Activated CD8-positive, alpha-beta T cell treated with anti-CD3 and anti-CD28 coated beads for 36 hours (primary cell): ENCODE data around the gene IFI27. TPM values are rescaled to one million over a fixed set of nuclear protein-coding genes. Genes with fewer than 3 reads are reported as not detected.

Experiments used
- ATAC-seq: fragments of 200-7000 bp; cut with Tn5 transposase; one replicate; pipeline ENCODE4 v1.10.0; 2021; ENCODE audit warnings: mild to moderate bottlenecking, moderate library complexity
- CTCF ChIA-PET: fragments of 350-600 bp; sonication (Branson Sonifier 250); formaldehyde crosslinking; loops from one replicate; lab custom pipeline; 2021; ENCODE audit warnings: antibody characterized with exemption; lab: Charles Lee
- POLR2A ChIA-PET: fragments of 350-600 bp; sonication (Branson Sonifier 250); formaldehyde crosslinking; loops from one replicate; lab custom pipeline; 2021; ENCODE audit warnings: antibody characterized with exemption; lab: Charles Lee
- DNase-seq: peaks from one replicate; pipeline ENCODE4 v3.0.0-alpha.2; 2020
- H3K27ac Mint-ChIP-seq: one replicate; pipeline ENCODE4 v1.8.0; 2021; ENCODE audit warnings: mild to moderate bottlenecking, mixed read lengths
- H3K27me3 Mint-ChIP-seq: one replicate; pipeline ENCODE4 v1.8.0; 2021; ENCODE audit warnings: mixed read lengths
- H3K36me3 Mint-ChIP-seq: one replicate; pipeline ENCODE4 v1.8.0; 2021; ENCODE audit warnings: low read depth, mixed read lengths
- H3K4me1 Mint-ChIP-seq: one replicate; pipeline ENCODE4 v1.8.0; 2021; ENCODE audit warnings: low read depth, mixed read lengths
- H3K4me3 Mint-ChIP-seq: one replicate; pipeline ENCODE4 v1.8.0; 2021; ENCODE audit warnings: mild to moderate bottlenecking, moderate library complexity, mixed read lengths
- H3K9me3 Mint-ChIP-seq: one replicate; pipeline ENCODE4 v1.8.0; 2021; ENCODE audit warnings: mixed read lengths
- intact Hi-C: fragments of 100-400 bp; cut with micrococcal nuclease; formaldehyde crosslinking; loops from one replicate; pipeline ENCODE4 v1.10.0; 2022
- total RNA-seq, 2 experiments: library from RNA; stranded (reverse); gene quantifications; one replicate each; pipeline ENCODE4 v1.2.3, GENCODE V29; 2021
- TF ChIP-seq, protein P1 (sequence below): fragments of 200-600 bp; IDR thresholded peaks from one replicate; pipeline ENCODE4 v1.8.0; 2022; ENCODE audit warnings: antibody characterized with exemption, mild to moderate bottlenecking

Gene IFI27
- total RNA-seq, 2 experiments from 2014 or later = 0.86 to 4.1 TPM

DNA sequence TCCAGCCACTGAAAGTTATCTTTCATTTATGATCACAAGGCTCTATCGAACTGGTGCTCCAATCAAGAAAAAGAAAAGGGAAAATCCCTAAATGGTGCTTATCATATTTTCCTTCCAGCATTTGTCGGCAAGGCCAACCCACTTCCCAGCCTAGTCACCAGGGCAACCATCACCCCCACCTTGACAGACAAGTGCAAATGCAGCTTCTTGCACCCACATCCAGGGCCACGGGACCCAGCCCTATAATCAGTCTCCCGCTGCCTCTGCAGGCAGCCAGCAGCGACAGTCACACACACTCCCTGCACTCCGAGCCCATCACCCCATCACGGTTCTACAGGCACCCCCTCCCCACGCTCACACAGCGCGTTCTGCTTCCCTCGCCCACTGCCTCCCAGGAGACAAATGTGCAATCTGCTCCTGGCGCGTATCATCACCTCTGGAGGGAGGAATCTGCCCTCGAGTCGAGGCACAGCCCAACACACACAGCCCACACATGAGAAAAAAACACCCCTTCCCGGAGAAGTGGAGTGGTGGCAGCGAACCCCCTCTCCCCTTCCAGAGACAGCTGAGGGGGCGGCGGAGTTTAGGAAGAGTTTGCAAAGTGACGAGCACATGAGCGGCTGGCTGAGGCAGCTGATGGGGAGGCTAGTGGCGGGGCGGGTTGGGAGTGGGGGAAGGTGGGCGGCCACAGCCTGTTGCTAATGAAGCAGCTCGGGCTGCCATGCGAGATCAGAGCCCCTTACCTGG, 54.3 kb downstream of the IFI27 start:
- ChIA-PET POLR2A (no interaction called here), CTCF (interaction anchor here (2.6 kb wide), 1 partner anchor 28 kb away, joined by 10 read pairs; no protein-coding TSS in a partner anchor)
- no peaks in the 10 kb centered on the region for H3K36me3 Mint-ChIP-seq
- peak; percentile 61 for ATAC-seq
- no peak overlapping the region for H3K4me3 Mint-ChIP-seq
- peak; percentile 49 for DNase-seq
- H3K9me3 Mint-ChIP-seq = no peaks in the 10 kb centered on the region
- intact Hi-C loops = no loop called here
- H3K27ac Mint-ChIP-seq = no peak overlapping the region
- H3K4me1 Mint-ChIP-seq = peaks cover 27% of the 10 kb centered on the region
- TF ChIP-seq, protein P1, sequence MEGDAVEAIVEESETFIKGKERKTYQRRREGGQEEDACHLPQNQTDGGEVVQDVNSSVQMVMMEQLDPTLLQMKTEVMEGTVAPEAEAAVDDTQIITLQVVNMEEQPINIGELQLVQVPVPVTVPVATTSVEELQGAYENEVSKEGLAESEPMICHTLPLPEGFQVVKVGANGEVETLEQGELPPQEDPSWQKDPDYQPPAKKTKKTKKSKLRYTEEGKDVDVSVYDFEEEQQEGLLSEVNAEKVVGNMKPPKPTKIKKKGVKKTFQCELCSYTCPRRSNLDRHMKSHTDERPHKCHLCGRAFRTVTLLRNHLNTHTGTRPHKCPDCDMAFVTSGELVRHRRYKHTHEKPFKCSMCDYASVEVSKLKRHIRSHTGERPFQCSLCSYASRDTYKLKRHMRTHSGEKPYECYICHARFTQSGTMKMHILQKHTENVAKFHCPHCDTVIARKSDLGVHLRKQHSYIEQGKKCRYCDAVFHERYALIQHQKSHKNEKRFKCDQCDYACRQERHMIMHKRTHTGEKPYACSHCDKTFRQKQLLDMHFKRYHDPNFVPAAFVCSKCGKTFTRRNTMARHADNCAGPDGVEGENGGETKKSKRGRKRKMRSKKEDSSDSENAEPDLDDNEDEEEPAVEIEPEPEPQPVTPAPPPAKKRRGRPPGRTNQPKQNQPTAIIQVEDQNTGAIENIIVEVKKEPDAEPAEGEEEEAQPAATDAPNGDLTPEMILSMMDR = no peak
- no peaks in the 10 kb centered on the region for H3K27me3 Mint-ChIP-seq

DNA sequence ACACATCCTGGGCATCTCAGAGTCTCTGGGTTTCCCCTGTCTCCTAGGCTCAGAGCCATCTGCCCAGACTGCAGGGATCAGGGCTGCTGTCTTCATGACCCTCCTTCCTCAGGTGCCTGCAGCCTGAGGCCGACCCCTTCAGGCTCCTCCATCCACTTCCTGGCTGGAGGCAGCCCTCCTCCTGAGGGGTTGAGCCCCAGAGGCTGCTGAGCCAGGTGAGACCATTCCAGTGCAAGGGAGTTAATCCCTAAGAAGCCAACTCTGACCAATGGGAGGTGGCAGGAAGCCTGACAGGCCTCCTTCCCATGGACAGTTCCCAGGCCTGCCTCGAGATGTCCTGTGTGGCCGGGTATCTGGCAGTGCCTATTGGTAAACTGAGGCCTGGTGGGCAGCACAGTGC, 55.2 kb downstream of the IFI27 start:
- intact Hi-C loops = no loop called here

More for the DNA sequence above, 55.2 kb downstream of the IFI27 start:
- TF ChIP-seq, protein P1 = no peak
- ATAC-seq = no peak
- Mint-ChIP-seq H3K9me3 (no peaks in the 10 kb centered on the region), H3K27me3 (no peaks in the 10 kb centered on the region), H3K36me3 (no peaks in the 10 kb centered on the region), H3K27ac (no peak overlapping the region), H3K4me1 (peaks cover 23% of the 10 kb centered on the region), H3K4me3 (no peak overlapping the region)
- no peak for DNase-seq
- ChIA-PET CTCF (interaction anchor here (2.6 kb wide), 1 partner anchor 29 kb away, joined by 10 read pairs; no protein-coding TSS in a partner anchor), POLR2A (no interaction called here)

Other genes with a start within 250 kb of the IFI27 start
- not detected for gene FAM181A, start 183.4 kb upstream of the IFI27 start, total RNA-seq
- gene ASB2, start 134.2 kb upstream of the IFI27 start, total RNA-seq = 10 to 100 TPM; 11.7 to 12.7 TPM
- not detected for gene CCDC197, start 113.4 kb upstream of the IFI27 start, total RNA-seq
- gene OTUB2, start 84.4 kb upstream of the IFI27 start, total RNA-seq = under 1 TPM; 0.25 to 0.29 TPM
- 100 to 1,000 TPM; 272 to 275 TPM for gene DDX24, start 29.5 kb upstream of the IFI27 start, total RNA-seq
- 10 to 100 TPM; 21.9 to 23.3 TPM for gene IFI27L1, start 29.4 kb upstream of the IFI27 start, total RNA-seq
- 10 to 100 TPM; 43.0 to 44.5 TPM for gene IFI27L2, start 18.9 kb downstream of the IFI27 start, total RNA-seq
- 1 to 10 TPM in 1 of 2 experiments, under 1 TPM in 1; 0.63 to 1.2 TPM for gene PPP4R4, start 63.6 kb downstream of the IFI27 start, total RNA-seq
- not detected for gene SERPINA10, start 182.5 kb downstream of the IFI27 start, total RNA-seq
- not detected for gene SERPINA6, start 212.6 kb downstream of the IFI27 start, total RNA-seq